ELR (cell line): ENCODE results near the gene SMPD1.

Experiments
- DNase-seq: peaks from one replicate; pipeline ENCODE4 v3.0.0-alpha.2; 2015; ENCODE audit warnings: low read depth

Gene SMPD1

DNA sequence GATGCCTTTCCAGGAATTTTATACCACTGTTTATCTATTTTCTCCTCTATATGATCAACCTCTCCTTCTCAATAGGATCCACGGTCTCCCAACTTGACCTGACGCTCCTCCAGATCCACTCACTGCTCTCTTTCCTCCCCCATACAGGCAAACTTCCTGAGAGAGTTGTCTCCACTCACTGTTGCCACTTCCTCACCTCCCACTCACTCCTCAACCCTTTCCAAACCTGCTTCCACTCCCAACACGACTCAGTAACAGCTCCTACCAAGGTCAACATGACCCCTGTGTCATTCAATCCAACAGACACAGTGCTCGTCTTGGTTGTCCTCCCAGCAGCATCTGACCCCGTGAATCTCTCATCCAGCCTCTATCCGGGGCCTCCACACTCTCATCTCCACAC, 25.5 kb downstream of the SMPD1 start:
- DNase-seq, result no peak

- DNase-seq, result peak; percentile 29
These were observed 27.8 kb downstream of the SMPD1 start for GRCh38 chr11:6417907-6418556.

DNA sequence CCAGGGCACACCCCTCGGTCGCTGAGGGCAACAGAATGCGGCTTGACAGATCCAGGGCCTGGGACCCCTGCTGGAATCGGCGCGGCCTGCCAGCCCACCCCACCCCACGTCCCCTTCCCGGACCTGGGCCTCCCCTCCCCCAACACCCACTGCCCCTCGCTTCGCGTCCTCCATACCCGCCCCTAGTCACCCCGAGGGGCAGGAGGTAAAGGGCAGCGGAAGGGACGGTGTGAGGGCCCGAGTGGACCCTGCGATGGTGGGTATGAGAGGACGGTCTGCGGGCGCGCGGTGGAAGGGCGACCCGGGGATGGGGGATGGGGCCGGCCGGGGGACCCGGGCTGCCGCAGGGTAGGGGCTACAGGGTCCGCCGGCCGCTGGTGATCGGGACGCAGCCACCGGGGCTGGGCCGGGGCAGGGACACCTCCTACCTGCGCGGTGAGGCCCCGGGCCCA, 28.3 kb downstream of the SMPD1 start:
- peak; percentile 2 for DNase-seq

- DNase-seq, result peak; percentile 69
These were observed 28.8 kb downstream of the SMPD1 start, which contains the start of gene APBB1 for GRCh38 chr11:6419009-6419631. Gene APBB1, minus strand, starts transcription at chr11:6419094. Its CDS starts 7,747 bp downstream, at chr11:6411347.

DNA sequence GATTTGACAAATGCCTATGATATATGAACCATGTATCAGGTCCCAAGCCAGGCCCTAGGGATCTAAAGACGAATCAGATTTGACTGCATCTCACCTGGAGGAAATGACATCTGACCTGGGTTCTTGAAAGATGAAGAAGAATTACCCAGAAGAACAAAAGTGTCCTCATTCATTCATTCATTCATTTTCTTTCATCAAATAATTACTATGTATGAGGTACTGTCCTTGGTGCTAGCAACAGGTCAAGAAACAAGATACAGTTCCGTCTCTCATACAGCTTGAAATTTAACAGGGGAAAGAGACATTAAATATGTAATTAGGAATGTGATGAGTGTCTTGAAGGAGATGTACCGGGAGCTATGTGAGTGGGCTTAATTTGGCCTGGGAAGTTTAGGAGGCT, 30.4 kb downstream of the SMPD1 start:
- DNase-seq, result no peak

GRCh38 chr11:6427516-6427915, 37.2 kb downstream of the SMPD1 start:
- no peak for DNase-seq

DNA sequence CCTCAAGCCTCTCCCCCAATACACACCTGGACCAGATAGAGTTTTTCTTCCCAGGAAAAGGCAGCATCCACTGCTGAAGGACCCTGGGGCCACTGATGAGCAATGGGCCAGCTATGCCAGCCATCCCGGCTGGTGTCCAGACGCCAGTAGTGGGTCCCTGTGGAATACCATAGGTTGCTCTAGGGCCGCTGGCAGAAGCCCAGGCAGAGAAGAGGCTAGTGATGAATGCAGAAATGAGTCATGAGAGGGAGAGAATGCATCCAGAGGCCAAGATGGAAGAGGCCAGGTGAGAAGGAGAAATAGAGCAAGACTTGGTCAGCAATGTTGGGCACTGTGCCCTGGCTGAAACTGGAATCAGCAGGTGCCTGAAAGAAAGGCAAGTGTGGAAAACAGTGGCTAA, 41.6 kb downstream of the SMPD1 start:
- DNase-seq, result peak; percentile 94

DNA sequence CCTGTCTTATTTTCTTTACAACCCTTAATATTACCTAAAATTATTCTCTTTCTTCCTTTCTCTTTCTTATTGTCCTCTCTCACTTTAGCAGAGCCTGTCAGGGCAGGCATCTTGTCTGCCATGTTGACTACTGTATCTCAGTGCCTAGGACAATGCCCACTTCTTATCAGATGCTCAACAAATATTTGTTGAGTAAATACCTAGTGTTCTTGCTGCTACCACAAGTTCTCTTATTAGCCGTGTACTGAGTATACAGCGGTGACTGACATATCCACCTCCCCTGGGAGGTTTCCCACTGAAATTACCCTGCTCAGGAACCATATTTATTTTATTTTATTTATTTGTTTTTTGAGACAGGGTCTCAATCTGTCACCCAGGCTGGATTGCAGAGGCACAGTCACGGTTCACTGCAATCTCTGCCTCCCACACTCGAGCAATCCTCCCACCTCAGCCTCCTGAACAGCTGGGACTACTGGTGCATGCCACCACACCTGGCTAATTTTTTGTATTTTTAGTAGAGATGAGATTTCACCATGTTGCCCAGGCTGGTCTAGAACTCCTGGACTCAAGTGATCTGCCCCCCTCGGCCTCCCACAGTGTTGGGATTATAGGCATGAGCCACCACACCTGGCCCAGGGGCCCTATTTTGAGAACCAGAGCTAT, 43.9 kb downstream of the SMPD1 start:
- DNase-seq, result no peak

- no peak for DNase-seq
These were observed 47.1 kb downstream of the SMPD1 start for GRCh38 chr11:6437423-6437822.

DNA sequence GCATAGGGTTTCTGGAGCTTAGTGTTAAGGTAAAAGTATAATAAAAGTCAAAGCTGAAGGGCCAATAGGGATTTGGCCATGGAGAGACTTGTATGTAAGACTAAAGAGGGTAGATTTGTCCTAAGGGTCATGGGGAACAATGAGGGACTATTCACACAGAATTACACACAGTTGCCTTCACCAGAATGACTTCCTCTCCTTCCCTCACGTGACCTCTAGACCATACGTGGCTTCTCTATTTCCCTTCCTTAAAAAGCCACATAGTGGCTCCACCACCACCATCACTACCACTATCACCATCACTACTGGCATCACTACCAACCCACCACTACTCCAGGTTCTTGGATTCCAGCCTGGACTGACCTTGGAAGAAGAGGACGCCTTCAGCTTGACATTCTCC, 47.7 kb downstream of the SMPD1 start:
- DNase-seq, result no peak

DNA sequence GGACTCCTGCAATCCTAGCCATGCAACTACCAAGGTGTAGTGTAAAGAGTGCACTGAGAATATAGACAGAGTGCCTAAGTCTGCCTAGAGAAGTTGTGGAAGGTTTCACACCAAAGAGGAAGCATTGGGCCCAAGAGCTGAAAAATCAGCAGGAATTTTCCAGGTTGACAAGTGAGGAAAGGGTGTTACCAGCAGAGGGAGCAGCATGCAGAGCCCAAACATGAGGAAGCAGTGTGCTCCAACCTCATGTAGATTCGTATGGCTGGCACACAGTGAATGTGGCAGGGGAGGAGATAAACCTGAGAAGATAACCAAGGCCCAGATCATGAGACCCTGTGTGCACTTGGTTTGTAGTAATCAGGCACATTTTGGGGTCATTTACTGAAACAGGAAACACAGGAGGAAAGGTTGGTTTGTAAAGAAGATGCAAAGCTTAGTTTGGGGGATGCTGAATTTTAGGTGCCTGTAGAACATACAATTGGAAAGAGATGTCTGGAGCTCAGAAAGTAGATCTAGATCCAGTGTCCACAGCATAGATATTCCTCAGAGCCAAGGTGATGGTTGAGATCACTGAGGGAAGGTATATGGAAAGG, 48.8 kb downstream of the SMPD1 start:
- DNase-seq, result peak; percentile 70

- DNase-seq, result no peak
These were observed 50.7 kb downstream of the SMPD1 start, which contains the start of gene HPX for GRCh38 chr11:6440906-6441358. Gene HPX, minus strand, starts transcription at chr11:6440987. Its CDS starts 24 bp downstream, at chr11:6440963.

DNA sequence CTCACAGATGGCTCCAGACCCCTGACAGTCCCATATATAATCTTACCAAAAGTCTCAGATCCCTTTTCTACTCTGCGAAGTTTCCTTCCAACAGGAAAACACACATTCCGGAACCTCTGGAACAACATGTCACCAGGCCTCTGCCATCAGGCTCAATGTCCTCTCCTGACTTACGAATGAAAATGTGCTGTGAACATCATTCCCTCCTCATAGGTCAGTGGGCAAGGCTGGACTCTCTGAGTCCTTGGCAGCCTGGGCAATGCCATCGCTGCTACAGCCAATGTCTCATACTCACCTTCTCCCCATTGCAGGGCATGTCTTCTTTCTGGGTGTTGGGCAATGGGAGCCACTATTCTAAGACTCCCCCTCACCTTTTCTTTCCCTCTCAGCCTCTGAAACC, 52.2 kb downstream of the SMPD1 start:
- no peak for DNase-seq

GRCh38 chr11:6443269-6444003, 53.2 kb downstream of the SMPD1 start:
- DNase-seq, result peak; percentile 62
